SK-N-SH treated with all-trans-retinoic acid at 6 μM for 48 hours (cell line): ENCODE data around the gene CEMIP.

Experiments used
- POU6F1 ChIP-seq: fragments of 250-450 bp; sonication (Bioruptor Pico); IDR thresholded peaks from 2 replicates; pipeline ENCODE4 v1.8.0; 2021; ENCODE audit warnings: low read depth, mild to moderate bottlenecking, moderate library complexity, borderline replicate concordance
- TOX ChIP-seq: fragments of 250-450 bp; sonication (Bioruptor Pico); IDR thresholded peaks from 2 replicates; pipeline ENCODE4 v1.8.0; 2021; ENCODE audit warnings: mild to moderate bottlenecking, moderate library complexity, borderline replicate concordance

GRCh38 chr15:80970018-80970657 is 191.0 kb downstream of the CEMIP start:
- TF ChIP-seq TOX (CRISPR knock-in tag) (no peak), POU6F1 (no peak)
